DOHH2 (cell line): ENCODE data around the gene CRX.
"Not testable (repeated sequence)": the region's sequence is repeated elsewhere in the genome, so short reads cannot be mapped to it uniquely, and the experiment has no call there.

Experiments used
- H3F3A ChIP-seq: fragments of 200-600 bp; sonication (generic), shearing (Covaris generic); 2 replicates; pipeline ENCODE4 v1.6.0; 2016; ENCODE audit warnings: antibody characterized with exemption, mild to moderate bottlenecking; ENCODE audit not compliant: control insufficient read depth, insufficient read depth
- H3K27ac ChIP-seq: fragments of 200-600 bp; sonication (generic); 2 replicates; pipeline ENCODE4 v1.5.1; 2014; ENCODE audit warnings: low read depth, mild to moderate bottlenecking, low read length, moderate library complexity
- H3K27me3 ChIP-seq: fragments of 200-600 bp; sonication (generic); 2 replicates; pipeline ENCODE4 v1.6.1; 2014; ENCODE audit warnings: mild to moderate bottlenecking, low read length, mixed read lengths; ENCODE audit not compliant: control insufficient read depth
- H3K36me3 ChIP-seq: fragments of 200-600 bp; sonication (generic); 2 replicates; pipeline ENCODE4 v1.6.1; 2014; ENCODE audit warnings: mild to moderate bottlenecking, low read length, moderate library complexity, mixed read lengths; ENCODE audit not compliant: control insufficient read depth
- H3K4me1 ChIP-seq: fragments of 200-600 bp; sonication (generic); 2 replicates; pipeline ENCODE4 v1.6.1; 2014; ENCODE audit warnings: mild to moderate bottlenecking, low read length, mixed read lengths; ENCODE audit not compliant: control insufficient read depth
- H3K4me2 ChIP-seq: fragments of 200-600 bp; sonication (generic); 2 replicates; pipeline ENCODE4 v1.6.0; 2014; ENCODE audit warnings: mild to moderate bottlenecking, low read length, moderate library complexity
- H3K4me3 ChIP-seq: fragments of 200-600 bp; sonication (generic); 2 replicates; pipeline ENCODE4 v1.5.1; 2014; ENCODE audit warnings: mild to moderate bottlenecking, low read length, mixed read lengths
- H3K79me2 ChIP-seq: fragments of 200-600 bp; sonication (generic); 2 replicates; pipeline ENCODE4 v1.6.1; 2014; ENCODE audit warnings: mild to moderate bottlenecking, low read length, mixed read lengths; ENCODE audit not compliant: control insufficient read depth
- H3K9me2 ChIP-seq: fragments of 200-600 bp; sonication (generic); replicated peaks from 2 replicates; pipeline ENCODE4 v1.6.1; 2014; ENCODE audit warnings: mild to moderate bottlenecking, low read length, mixed read lengths; ENCODE audit not compliant: control insufficient read depth
- H3K9me3 ChIP-seq: fragments of 200-600 bp; sonication (generic); 2 replicates; pipeline ENCODE4 v1.6.1; 2014; ENCODE audit warnings: antibody characterized with exemption, low read length, mixed read lengths; ENCODE audit not compliant: control insufficient read depth, insufficient read depth
- H4K20me1 ChIP-seq: fragments of 200-600 bp; sonication (generic); 2 replicates; pipeline ENCODE4 v1.6.0; 2014; ENCODE audit warnings: low read depth, mild to moderate bottlenecking, antibody characterized with exemption, low read length, moderate library complexity; ENCODE audit not compliant: control insufficient read depth, insufficient read depth
- EZH2phosphoT487 ChIP-seq: fragments of 200-600 bp; sonication (generic); IDR thresholded peaks from 2 replicates; pipeline ENCODE4 v1.6.1; 2017; ENCODE audit warnings: borderline replicate concordance, mild to moderate bottlenecking, antibody characterized with exemption, low read length, moderate library complexity, mixed read lengths
- TF ChIP-seq, protein P1 (sequence below): fragments of 200-600 bp; sonication (generic); IDR thresholded peaks from one replicate; pipeline ENCODE4 v1.5.1; 2014; ENCODE audit warnings: antibody characterized with exemption, mild to moderate bottlenecking, low read depth, low read length; ENCODE audit not compliant: poor library complexity, severe bottlenecking

Gene CRX

DNA sequence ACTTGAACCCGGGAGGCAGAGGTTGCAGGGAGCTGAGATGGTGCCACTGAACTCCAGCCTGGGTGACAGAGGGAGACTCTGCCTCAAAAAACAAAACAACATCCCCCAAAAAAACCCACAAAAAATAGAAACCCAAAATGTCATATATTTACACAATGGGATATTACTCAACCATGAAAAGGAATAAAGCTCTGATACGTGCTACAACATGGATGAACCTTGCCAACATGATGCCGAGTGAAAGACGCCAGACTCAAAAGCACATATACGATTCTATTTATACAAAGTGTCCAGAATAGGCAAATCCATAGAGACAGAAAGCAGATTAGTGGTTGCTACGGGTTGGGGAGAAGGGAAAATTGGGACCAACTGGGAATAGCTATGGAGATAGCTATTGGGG is 15.3 kb upstream of the CRX start:
- Histone ChIP-seq H3K27me3 (no peaks in the 10 kb centered on the region), H3K4me1 (no peaks in the 10 kb centered on the region), H3F3A (no peaks in the 10 kb centered on the region), H3K9me2 (no peaks in the 10 kb centered on the region), H3K9me3 (no peaks in the 10 kb centered on the region), H3K79me2 (no peaks in the 10 kb centered on the region), H3K36me3 (no peaks in the 10 kb centered on the region), H3K27ac (no peak overlapping the region), H3K4me3 (no peak overlapping the region), H4K20me1 (no peaks in the 10 kb centered on the region), H3K4me2 (no peak overlapping the region)
- no peak for TF ChIP-seq EZH2phosphoT487
- TF ChIP-seq, protein P1, sequence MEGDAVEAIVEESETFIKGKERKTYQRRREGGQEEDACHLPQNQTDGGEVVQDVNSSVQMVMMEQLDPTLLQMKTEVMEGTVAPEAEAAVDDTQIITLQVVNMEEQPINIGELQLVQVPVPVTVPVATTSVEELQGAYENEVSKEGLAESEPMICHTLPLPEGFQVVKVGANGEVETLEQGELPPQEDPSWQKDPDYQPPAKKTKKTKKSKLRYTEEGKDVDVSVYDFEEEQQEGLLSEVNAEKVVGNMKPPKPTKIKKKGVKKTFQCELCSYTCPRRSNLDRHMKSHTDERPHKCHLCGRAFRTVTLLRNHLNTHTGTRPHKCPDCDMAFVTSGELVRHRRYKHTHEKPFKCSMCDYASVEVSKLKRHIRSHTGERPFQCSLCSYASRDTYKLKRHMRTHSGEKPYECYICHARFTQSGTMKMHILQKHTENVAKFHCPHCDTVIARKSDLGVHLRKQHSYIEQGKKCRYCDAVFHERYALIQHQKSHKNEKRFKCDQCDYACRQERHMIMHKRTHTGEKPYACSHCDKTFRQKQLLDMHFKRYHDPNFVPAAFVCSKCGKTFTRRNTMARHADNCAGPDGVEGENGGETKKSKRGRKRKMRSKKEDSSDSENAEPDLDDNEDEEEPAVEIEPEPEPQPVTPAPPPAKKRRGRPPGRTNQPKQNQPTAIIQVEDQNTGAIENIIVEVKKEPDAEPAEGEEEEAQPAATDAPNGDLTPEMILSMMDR = no peak

DNA sequence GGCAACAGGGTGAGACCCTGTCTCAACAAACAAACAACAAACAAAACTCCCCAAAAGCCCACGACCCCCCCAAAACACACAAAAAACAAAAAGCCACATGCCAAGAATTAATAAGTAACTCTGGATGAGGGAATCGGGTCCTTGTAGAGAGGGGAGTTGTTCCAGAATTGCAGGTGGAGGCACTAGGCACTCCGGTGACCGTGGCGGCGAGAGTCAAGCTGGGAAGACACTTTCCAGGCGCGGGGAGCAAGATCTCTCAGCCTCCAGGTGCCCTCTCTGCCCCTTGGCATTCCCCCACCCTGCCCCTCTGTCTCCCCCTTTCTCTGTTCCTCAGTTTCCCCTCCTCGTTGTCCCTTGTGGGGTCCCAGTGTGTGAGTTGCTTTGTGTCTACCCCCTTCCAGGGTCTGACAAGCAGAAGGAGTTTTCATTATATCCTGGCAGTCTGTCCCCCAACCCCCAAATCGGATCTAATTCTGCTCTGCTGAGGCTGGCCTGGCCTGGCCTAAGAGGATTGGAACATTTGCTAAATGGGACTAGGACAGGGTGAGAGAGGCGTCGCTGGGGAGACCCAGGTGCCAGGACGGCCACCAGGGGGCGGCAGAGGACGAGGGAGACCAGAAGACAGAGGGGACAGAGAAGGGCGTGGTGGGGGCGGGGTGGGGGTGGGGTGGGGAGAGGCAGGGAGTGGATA is 8.3 kb upstream of the CRX start:
- no peaks in the 10 kb centered on the region for H3F3A ChIP-seq
- no peak overlapping the region for H3K4me2 ChIP-seq
- no peaks in the 10 kb centered on the region for H3K9me3 ChIP-seq
- no peaks in the 10 kb centered on the region for H3K79me2 ChIP-seq
- no peaks in the 10 kb centered on the region for H3K4me1 ChIP-seq
- H3K9me2 ChIP-seq = no peaks in the 10 kb centered on the region
- H3K27ac ChIP-seq = no peak overlapping the region
- no peaks in the 10 kb centered on the region for H3K36me3 ChIP-seq
- no peaks in the 10 kb centered on the region for H3K27me3 ChIP-seq
- no peaks in the 10 kb centered on the region for H4K20me1 ChIP-seq
- TF ChIP-seq, protein P1 = peak; percentile 72
- TF ChIP-seq EZH2phosphoT487 = no peak
- H3K4me3 ChIP-seq = no peak overlapping the region

DNA sequence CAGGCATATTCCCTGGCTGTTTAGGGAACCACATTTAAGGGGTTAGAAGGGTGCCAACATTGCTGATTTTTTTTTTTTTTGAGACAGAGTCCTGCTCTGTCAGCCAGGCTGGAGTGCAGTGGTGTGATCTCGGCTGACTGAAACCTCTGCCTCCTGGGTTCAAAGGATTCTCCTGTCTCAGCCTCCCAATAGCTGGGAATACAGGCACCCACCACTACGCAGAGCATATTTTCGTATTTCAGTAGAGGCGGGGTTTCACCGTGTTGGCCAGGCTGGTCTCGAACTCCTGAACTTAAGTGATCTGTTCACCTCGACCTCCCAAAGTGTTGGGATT is 7.8 kb upstream of the CRX start:
- no peaks in the 10 kb centered on the region for H3K79me2 ChIP-seq
- no peaks in the 10 kb centered on the region for H4K20me1 ChIP-seq
- H3K4me3 ChIP-seq = no peak overlapping the region
- no peaks in the 10 kb centered on the region for H3F3A ChIP-seq
- no peaks in the 10 kb centered on the region for H3K9me2 ChIP-seq
- H3K27me3 ChIP-seq = peaks cover 1% of the 10 kb centered on the region; the same call in 1 of the 2 replicates
- no peaks in the 10 kb centered on the region for H3K9me3 ChIP-seq
- TF ChIP-seq, protein P1 = no peak
- TF ChIP-seq EZH2phosphoT487 = no peak
- H3K4me2 ChIP-seq = no peak overlapping the region
- no peaks in the 10 kb centered on the region for H3K36me3 ChIP-seq
- H3K27ac ChIP-seq = no peak overlapping the region
- no peaks in the 10 kb centered on the region for H3K4me1 ChIP-seq

DNA sequence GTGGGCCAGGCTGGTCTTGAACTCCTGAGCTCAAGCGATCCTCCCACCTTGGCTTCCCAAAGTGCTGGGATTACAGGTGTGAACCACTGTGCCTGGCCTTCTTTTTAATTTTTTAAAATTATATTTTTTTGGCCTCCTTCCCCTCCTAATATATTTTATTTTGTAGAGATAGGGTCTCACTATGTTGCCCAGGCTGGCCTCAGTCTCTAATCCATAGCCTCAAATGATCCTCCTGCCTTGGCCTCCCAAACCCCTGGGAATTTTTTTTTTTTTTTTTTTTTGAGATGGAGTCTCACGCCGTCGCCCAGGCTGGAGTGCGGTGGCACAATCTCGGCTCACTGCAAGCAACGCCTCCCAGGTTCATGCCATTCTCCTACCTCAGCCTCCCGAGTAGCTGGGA is 5.5 kb upstream of the CRX start:
- H3K27me3 ChIP-seq = peaks cover 21% of the 10 kb centered on the region
- H3K79me2 ChIP-seq, H3F3A ChIP-seq, H3K4me1 ChIP-seq, H3K9me3 ChIP-seq, H4K20me1 ChIP-seq, H3K9me2 ChIP-seq, H3K4me3 ChIP-seq, H3K36me3 ChIP-seq, H3K4me2 ChIP-seq, H3K27ac ChIP-seq: not testable (repeated sequence)

DNA sequence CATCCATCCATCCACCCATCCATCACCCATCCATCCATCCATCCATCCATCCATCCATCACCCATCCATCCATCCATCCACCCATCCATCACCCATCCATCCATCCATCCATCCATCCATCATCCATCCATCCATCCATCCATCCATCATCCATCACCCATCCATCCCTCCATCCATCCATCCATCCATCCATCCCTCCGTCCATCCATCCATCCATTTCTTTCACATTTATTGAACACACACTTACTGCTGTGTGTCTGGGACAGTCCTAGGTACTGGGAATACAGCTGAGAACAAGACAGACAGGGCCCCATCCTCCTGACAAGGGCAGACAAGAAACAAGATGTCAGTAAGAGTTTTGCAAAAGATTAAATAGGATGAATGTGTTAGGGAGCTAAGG is 3.5 kb upstream of the CRX start:
- H3K4me3 ChIP-seq, H3K9me3 ChIP-seq, H3K36me3 ChIP-seq, H3K79me2 ChIP-seq, H4K20me1 ChIP-seq, H3K4me1 ChIP-seq, H3K9me2 ChIP-seq, H3K27ac ChIP-seq, H3F3A ChIP-seq, H3K4me2 ChIP-seq: not testable (repeated sequence)
- H3K27me3 ChIP-seq = peaks cover 23% of the 10 kb centered on the region
